ENCODE results near the gene PLP1.

DNA sequence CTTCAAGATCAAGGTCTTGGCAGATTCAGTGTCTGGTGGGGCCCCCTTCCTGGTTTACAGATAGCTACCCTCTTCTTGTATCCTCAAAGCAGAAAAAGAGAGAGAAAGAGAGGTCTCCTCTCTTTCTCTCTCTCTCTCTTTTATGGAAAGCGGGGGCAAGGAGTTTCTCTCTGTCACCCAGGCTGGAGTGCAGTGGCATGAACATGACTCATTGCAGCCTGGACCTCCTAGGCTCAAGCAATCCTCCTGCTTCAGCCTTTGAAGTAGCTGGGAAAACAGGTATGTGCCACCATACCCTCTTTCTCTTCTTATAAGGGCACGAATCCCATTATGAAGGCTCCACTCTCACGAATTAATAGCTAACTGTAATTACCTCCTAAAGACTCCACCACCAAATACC, 35.2 kb downstream of the PLP1 start:
- TF ChIP-seq, protein P1, sequence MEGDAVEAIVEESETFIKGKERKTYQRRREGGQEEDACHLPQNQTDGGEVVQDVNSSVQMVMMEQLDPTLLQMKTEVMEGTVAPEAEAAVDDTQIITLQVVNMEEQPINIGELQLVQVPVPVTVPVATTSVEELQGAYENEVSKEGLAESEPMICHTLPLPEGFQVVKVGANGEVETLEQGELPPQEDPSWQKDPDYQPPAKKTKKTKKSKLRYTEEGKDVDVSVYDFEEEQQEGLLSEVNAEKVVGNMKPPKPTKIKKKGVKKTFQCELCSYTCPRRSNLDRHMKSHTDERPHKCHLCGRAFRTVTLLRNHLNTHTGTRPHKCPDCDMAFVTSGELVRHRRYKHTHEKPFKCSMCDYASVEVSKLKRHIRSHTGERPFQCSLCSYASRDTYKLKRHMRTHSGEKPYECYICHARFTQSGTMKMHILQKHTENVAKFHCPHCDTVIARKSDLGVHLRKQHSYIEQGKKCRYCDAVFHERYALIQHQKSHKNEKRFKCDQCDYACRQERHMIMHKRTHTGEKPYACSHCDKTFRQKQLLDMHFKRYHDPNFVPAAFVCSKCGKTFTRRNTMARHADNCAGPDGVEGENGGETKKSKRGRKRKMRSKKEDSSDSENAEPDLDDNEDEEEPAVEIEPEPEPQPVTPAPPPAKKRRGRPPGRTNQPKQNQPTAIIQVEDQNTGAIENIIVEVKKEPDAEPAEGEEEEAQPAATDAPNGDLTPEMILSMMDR (IDR thresholded peaks at IDR 0.05) = no peak
- TF ChIP-seq EP300 (IDR thresholded peaks at IDR 0.05) = no peak
